MM.1S (cell line): Measurements from ENCODE around the gene ATG10.

ENCODE experiments used
- EZH2 ChIP-seq: fragments of 300-600 bp; sonication (generic); optimal IDR thresholded peaks from 2 replicates; pipeline ENCODE3; 2017; ENCODE audit warnings: low read depth, mild to moderate bottlenecking, antibody characterized with exemption, low read length, mixed read lengths
- EZH2phosphoT487 ChIP-seq: fragments of 300-600 bp; sonication (generic); IDR thresholded peaks from 2 replicates; pipeline ENCODE4 v1.6.1; 2018; ENCODE audit warnings: antibody characterized with exemption, low read length
- TF ChIP-seq, protein P1 (sequence below): fragments of 300-600 bp; sonication (generic); IDR thresholded peaks from 2 replicates; pipeline ENCODE4 v1.5.1; 2016; ENCODE audit warnings: antibody characterized with exemption, low read length, mixed read lengths

DNA sequence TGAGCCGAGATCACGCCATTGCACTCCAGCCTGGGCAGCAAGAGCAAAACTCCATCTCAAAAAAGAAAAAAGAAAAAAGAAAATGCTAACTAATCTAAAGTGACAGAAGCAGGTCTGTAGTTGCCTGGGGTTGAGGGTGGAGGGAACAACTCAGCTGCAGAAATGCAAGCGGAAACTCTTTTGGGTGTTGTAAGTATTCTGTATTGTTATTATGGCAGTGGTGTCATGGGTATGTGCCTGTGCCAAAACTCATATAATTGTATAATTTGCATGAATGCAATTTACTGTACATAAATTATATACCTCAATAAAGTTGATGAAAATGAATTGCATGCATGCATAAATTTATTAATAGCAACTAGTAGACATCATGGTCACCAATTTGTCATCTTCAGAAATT lies 329.4 kb downstream of the ATG10 start:
- TF ChIP-seq, protein P1, sequence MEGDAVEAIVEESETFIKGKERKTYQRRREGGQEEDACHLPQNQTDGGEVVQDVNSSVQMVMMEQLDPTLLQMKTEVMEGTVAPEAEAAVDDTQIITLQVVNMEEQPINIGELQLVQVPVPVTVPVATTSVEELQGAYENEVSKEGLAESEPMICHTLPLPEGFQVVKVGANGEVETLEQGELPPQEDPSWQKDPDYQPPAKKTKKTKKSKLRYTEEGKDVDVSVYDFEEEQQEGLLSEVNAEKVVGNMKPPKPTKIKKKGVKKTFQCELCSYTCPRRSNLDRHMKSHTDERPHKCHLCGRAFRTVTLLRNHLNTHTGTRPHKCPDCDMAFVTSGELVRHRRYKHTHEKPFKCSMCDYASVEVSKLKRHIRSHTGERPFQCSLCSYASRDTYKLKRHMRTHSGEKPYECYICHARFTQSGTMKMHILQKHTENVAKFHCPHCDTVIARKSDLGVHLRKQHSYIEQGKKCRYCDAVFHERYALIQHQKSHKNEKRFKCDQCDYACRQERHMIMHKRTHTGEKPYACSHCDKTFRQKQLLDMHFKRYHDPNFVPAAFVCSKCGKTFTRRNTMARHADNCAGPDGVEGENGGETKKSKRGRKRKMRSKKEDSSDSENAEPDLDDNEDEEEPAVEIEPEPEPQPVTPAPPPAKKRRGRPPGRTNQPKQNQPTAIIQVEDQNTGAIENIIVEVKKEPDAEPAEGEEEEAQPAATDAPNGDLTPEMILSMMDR, result no peak
- TF ChIP-seq EZH2 (no peak), EZH2phosphoT487 (no peak)
